Cardiac fibroblast (primary cell): ENCODE measurements around the gene FLNA.

Experiments
- DNase-seq, 2 donors: peaks; one replicate each; pipeline versions ENCODE4 v3.0.0 to v3.0.0-alpha.2; 2010; ENCODE audit warnings: low read depth in 2 of 2
- H3K4me3 ChIP-seq, 2 donors: replicated peaks in 1 of 2; 1 replicate in 1 of 2; 2 replicates in 1 of 2; pipeline ENCODE4 v1.5.1; 2011; ENCODE audit warnings: low read depth in 2 of 2, low read length in 2 of 2, mild to moderate bottlenecking in 2 of 2, moderate library complexity in 1 of 2
- CTCF ChIP-seq: IDR thresholded peaks from one replicate; pipeline ENCODE4 v1.5.1; 2011; ENCODE audit warnings: low read depth, mild to moderate bottlenecking, low read length, inconsistent platforms

FLNA gene

GRCh38 chrX:154374313-154375155 lies at the start of gene FLNA:
Gene FLNA, minus strand, starts transcription at chrX:154374634. Its CDS starts 3,389 bp downstream, at chrX:154371245.
- no peak for DNase-seq
- no peak for TF ChIP-seq CTCF
- H3K4me3 ChIP-seq = peak within 1 kb of the TSS; percentile 42 to 63

- TF ChIP-seq CTCF = no peak
- DNase-seq = no peak
- H3K4me3 ChIP-seq = no peak overlapping the region
These were observed 45.9 kb upstream of the FLNA start for GRCh38 chrX:154420402-154420756.

GRCh38 chrX:154419688-154420401 lies 45.4 kb upstream of the FLNA start:
- no peak for TF ChIP-seq CTCF
- DNase-seq = no peak
- H3K4me3 ChIP-seq = no peak overlapping the region

- H3K4me3 ChIP-seq = no peak overlapping the region
- TF ChIP-seq CTCF = no peak
- DNase-seq = no peak
These were observed 44.8 kb upstream of the FLNA start for GRCh38 chrX:154419189-154419588.

GRCh38 chrX:154417157-154417556 lies 42.7 kb upstream of the FLNA start:
- TF ChIP-seq CTCF = no peak
- DNase-seq = no peak
- H3K4me3 ChIP-seq = no peak overlapping the region

- H3K4me3 ChIP-seq = no peak overlapping the region
- TF ChIP-seq CTCF = no peak
- no peak for DNase-seq
These were observed 38.7 kb upstream of the FLNA start for GRCh38 chrX:154413142-154413541.
